Sigmoid colon (tissue), 7 donors: ENCODE results near the gene SPR. TPM values are rescaled to one million over a fixed set of nuclear protein-coding genes. Genes with fewer than 3 reads are reported as not detected.
A peak's percentile ranks its signal among the peaks of the same experiment; 100 is the strongest.

Experiments used
- DNase-seq: peaks from one replicate; pipeline ENCODE4 v3.0.0-alpha.2; 2019
- H3K27ac ChIP-seq, 4 donors: fragments of 200-600 bp; sonication (generic); one replicate each; pipeline ENCODE4 v1.5.1; 2016 to 2019; ENCODE audit warnings: mild to moderate bottlenecking in 1 of 4
- H3K27me3 ChIP-seq, 3 donors: fragments of 200-600 bp; sonication (generic); one replicate each; pipeline ENCODE4 v1.5.1; 2019; ENCODE audit warnings: mild to moderate bottlenecking in 1 of 3
- H3K36me3 ChIP-seq, 4 donors: fragments of 200-600 bp; sonication (generic); one replicate each; pipeline ENCODE4 v1.5.1; 2016 to 2019
- H3K4me1 ChIP-seq, 4 donors: fragments of 200-600 bp; sonication (generic); one replicate each; pipeline ENCODE4 v1.5.1; 2017 to 2019
- H3K4me3 ChIP-seq, 4 donors: fragments of 200-600 bp; sonication (generic); one replicate each; pipeline ENCODE4 v1.5.1; 2017 to 2019; ENCODE audit warnings: mild to moderate bottlenecking in 2 of 4, moderate library complexity in 1 of 4
- H3K9me3 ChIP-seq, 4 donors: fragments of 200-600 bp in 3 of 4; sonication (generic) in 3 of 4; one replicate each; pipeline versions ENCODE4 v1.5.1 to v1.6.1; 2013 to 2019
- CTCF ChIP-seq, 4 experiments: fragments of 450-650 bp in 3 of 4; fragments of 200-600 bp in 1 of 4; IDR thresholded peaks; one replicate each; pipeline ENCODE4 v1.5.1; 2016 to 2019; ENCODE audit warnings: antibody characterized with exemption in 4 of 4, mild to moderate bottlenecking in 3 of 4, moderate library complexity in 2 of 4
- EP300 ChIP-seq, 4 donors: sonication (generic); formaldehyde crosslinking; IDR thresholded peaks; one replicate each; pipeline ENCODE4 v1.6.1; 2017; ENCODE audit warnings: antibody characterized with exemption in 4 of 4
- POLR2A ChIP-seq, 2 donors: fragments of 450-650 bp; IDR thresholded peaks; one replicate each; pipeline ENCODE4 v1.6.1; 2016; ENCODE audit warnings: antibody characterized with exemption in 2 of 2, mild to moderate bottlenecking in 2 of 2, moderate library complexity in 2 of 2
- POLR2AphosphoS5 ChIP-seq, 4 donors: sonication (generic); formaldehyde crosslinking; IDR thresholded peaks; one replicate each; pipeline ENCODE4 v1.6.1; 2017; ENCODE audit warnings: antibody characterized with exemption in 4 of 4
- WGBS, 2 donors: extraction: QIAGEN DNeasy Blood & Tissue Kit; methylation state at CpG; one replicate each; pipeline ENCODE4 v1.1.7; 2013; 5-methylcytosine and 5-hydroxymethylcytosine counted together
- intact Hi-C: fragments of 100-400 bp; cut with DNase I; formaldehyde crosslinking; loops from one replicate; pipeline ENCODE4 v1.15.1; 2023
- polyA plus RNA-seq, 3 donors: library from polyadenylated mRNA; stranded (reverse); fragments of 200-250 nt; gene quantifications; one replicate each; pipeline ENCODE4 v1.2.3, GENCODE V29; 2013
- total RNA-seq, 4 donors: library from RNA; depleted of rRNA; stranded (reverse); fragments of >200 nt; gene quantifications; one replicate each; pipeline ENCODE4 v1.1.0, GENCODE V29; 2016
- donor health status: healthy with polysubstance abuse.
- donor health status: Bipolar disorder and iron deficiency.
- donor health status: healthy.

The SPR gene
- total and polyA plus RNA-seq, 7 donors = 31.0 to 69.8 (median 46.1) TPM

- H3K27me3 ChIP-seq = peaks cover 41 to 91% (median 67%) of the 10 kb centered on the region in 3 donors
- TF ChIP-seq EP300 (IDR thresholded peaks at IDR 0.05) (no peak), POLR2A (IDR thresholded peaks at IDR 0.05) (no peak), CTCF (IDR thresholded peaks at IDR 0.05) (no peak), POLR2AphosphoS5 (IDR thresholded peaks at IDR 0.05) (no peak)
- no peak overlapping the region for H3K27ac ChIP-seq
- intact Hi-C loops = no loop called here
- H3K4me1 ChIP-seq = peaks cover 0 to 14% (median 14%) of the 10 kb centered on the region in 4 donors
- H3K9me3 ChIP-seq = no peaks in the 10 kb centered on the region
- DNase-seq = no peak
- WGBS, 2 donors = 38 to 51% methylated on average over 6 of the region's 6 CpGs
- no peaks in the 10 kb centered on the region for H3K36me3 ChIP-seq
- no peak overlapping the region for H3K4me3 ChIP-seq
Observed at GRCh38 chr2:72926811-72927465, 39.7 kb downstream of the SPR start.

GRCh38 chr2:72927619-72928550 lies 40.7 kb downstream of the SPR start:
- DNase-seq = peak; percentile 28
- Histone ChIP-seq H3K9me3 (no peaks in the 10 kb centered on the region), H3K27ac (no peak overlapping the region), H3K36me3 (no peaks in the 10 kb centered on the region), H3K4me3 (no peak overlapping the region), H3K4me1 (peaks cover 0 to 14% (median 14%) of the 10 kb centered on the region in 4 donors), H3K27me3 (peaks cover 39 to 88% (median 58%) of the 10 kb centered on the region in 3 donors)
- 51 to 78% methylated on average over 8 of the region's 8 CpGs for WGBS, 2 donors
- no peak for TF ChIP-seq CTCF (IDR thresholded peaks at IDR 0.05)
- no peak for TF ChIP-seq POLR2A (IDR thresholded peaks at IDR 0.05)
- no peak for TF ChIP-seq POLR2AphosphoS5 (IDR thresholded peaks at IDR 0.05)
- TF ChIP-seq EP300 (IDR thresholded peaks at IDR 0.05) = no peak
- intact Hi-C loops = no loop called here

GRCh38 chr2:72929010-72929409 lies 41.8 kb downstream of the SPR start:
- H3K4me1 ChIP-seq = peaks cover 0 to 12% (median 10%) of the 10 kb centered on the region in 4 donors
- H3K27me3 ChIP-seq = peaks cover 30 to 80% (median 48%) of the 10 kb centered on the region in 3 donors
- no peak for TF ChIP-seq POLR2AphosphoS5 (IDR thresholded peaks at IDR 0.05)
- H3K36me3 ChIP-seq = no peaks in the 10 kb centered on the region
- peak; percentile 14 for DNase-seq
- H3K9me3 ChIP-seq = no peaks in the 10 kb centered on the region
- H3K4me3 ChIP-seq = no peak overlapping the region
- H3K27ac ChIP-seq = no peak overlapping the region
- WGBS, 2 donors = 97% methylated on average over 1 of the region's 1 CpG
- intact Hi-C loops = no loop called here

- Histone ChIP-seq H3K4me3 (no peak overlapping the region), H3K4me1 (peaks cover 0 to 4% (median 3%) of the 10 kb centered on the region in 4 donors), H3K9me3 (no peaks in the 10 kb centered on the region), H3K27me3 (peaks cover 11 to 56% (median 27%) of the 10 kb centered on the region in 3 donors), H3K36me3 (no peaks in the 10 kb centered on the region), H3K27ac (no peak overlapping the region)
- no peak for TF ChIP-seq EP300 (IDR thresholded peaks at IDR 0.05)
- no peak for TF ChIP-seq POLR2A (IDR thresholded peaks at IDR 0.05)
- TF ChIP-seq POLR2AphosphoS5 (IDR thresholded peaks at IDR 0.05) = no peak
- no peak for TF ChIP-seq CTCF (IDR thresholded peaks at IDR 0.05)
- intact Hi-C loops = no loop called here
- peak; percentile 52 for DNase-seq
- WGBS, 2 donors = 91 to 94% methylated on average over 14 of the region's 14 CpGs
Observed at GRCh38 chr2:72931280-72931910, 44.2 kb downstream of the SPR start.
